GM12878 (cell line): ENCODE measurements around the gene GKAP1. TPM values are rescaled to one million over a fixed set of nuclear protein-coding genes. Genes with fewer than 3 reads are reported as not detected.

Source experiments
- ATF2 ChIP-seq: IDR thresholded peaks from 2 replicates; pipeline ENCODE4 v1.6.1; 2012; ENCODE audit warnings: low read length, inconsistent platforms
- BHLHE40 ChIP-seq, 2 experiments: fragments of 450-650 bp in 1 of 2; IDR thresholded peaks; 2 replicates each; pipeline ENCODE4 v1.6.1; 2011 to 2017; ENCODE audit warnings: low read depth in 2 of 2, borderline replicate concordance in 1 of 2, improper control_type of control experiment in 1 of 2, low read length in 1 of 2, mild to moderate bottlenecking in 1 of 2
- BMI1 ChIP-seq: fragments of 450-650 bp; IDR thresholded peaks from 2 replicates; pipeline ENCODE4 v1.6.1; 2016; ENCODE audit warnings: mild to moderate bottlenecking, moderate library complexity, borderline replicate concordance
- HSF1 ChIP-seq: fragments of 150-350 bp; IDR thresholded peaks from 2 replicates; pipeline ENCODE4 v1.6.1; 2014; ENCODE audit warnings: mild to moderate bottlenecking, low read depth, low read length
- SMAD5 ChIP-seq: IDR thresholded peaks from 2 replicates; pipeline ENCODE4 v1.6.1; 2016; ENCODE audit warnings: antibody characterized with exemption, low read depth
- SRF ChIP-seq, 2 experiments: IDR thresholded peaks; 2 replicates each; pipeline ENCODE4 v1.6.1; 2011; ENCODE audit warnings: low read depth in 2 of 2, low read length in 2 of 2, mild to moderate bottlenecking in 1 of 2, moderate library complexity in 1 of 2
- ZSCAN29 ChIP-seq: fragments of 450-650 bp; IDR thresholded peaks from 2 replicates; pipeline ENCODE4 v1.6.1; 2017; ENCODE audit warnings: mild to moderate bottlenecking, moderate library complexity
- polyA plus RNA-seq, 11 experiments: library from polyadenylated mRNA; depleted of rRNA in 4 of 11; unstranded in 6 of 11; stranded (reverse) in 5 of 11; fragments of >200 nt; fragmentation: Nextera tagmentation in 4 of 11; fragmentation: Illumina TruSeq in 1 of 11; extraction: Ambion mirVana in 4 of 11; extraction: Trizol in 1 of 11; gene quantifications; 1 replicate in 1 of 11; 2 replicates in 10 of 11; pipeline versions ENCODE4 v1.2.1 to v1.2.3, GENCODE V29; 2011 to 2016; ENCODE audit warnings: inconsistent platforms in 2 of 11, missing spikeins in 2 of 11, low read depth in 1 of 11
- total RNA-seq, 4 experiments: library from RNA; depleted of rRNA in 3 of 4; stranded (reverse); fragments of >200 nt in 3 of 4; fragmentation: Illumina TruSeq in 1 of 4; extraction: Trizol in 1 of 4; gene quantifications; 2 replicates each; pipeline versions ENCODE4 v1.2.1 to v1.2.3, GENCODE V29; 2013 to 2021

GKAP1 gene
- total and polyA plus RNA-seq, 10 of the 15 experiments (the other 5 are each of a cell fraction or from before 2014, with no cell fraction given) = 0.92 to 5.1 (median 2.7) TPM

- TF ChIP-seq HSF1 = no peak
- TF ChIP-seq ATF2 = no peak
- TF ChIP-seq SRF (IDR thresholded peaks at IDR 0.05; ENCODE audit: low read depth in 2 of 2, low read length in 2 of 2) = no peak
- TF ChIP-seq ZSCAN29 = no peak
- no peak for TF ChIP-seq SMAD5
- TF ChIP-seq BHLHE40 (IDR thresholded peaks at IDR 0.05; ENCODE audit: borderline replicate concordance in 1 of 2, low read depth in 2 of 2, low read length in 1 of 2) = peak; percentile 72 to 75
- TF ChIP-seq BMI1 = no peak
These were observed 126.1 kb downstream of the GKAP1 start (continued) for GRCh38 chr9:83691492-83691891.

Other genes starting within 250 kb of the GKAP1 start
- 10.6 and 12.0 TPM in 2 replicates for gene IDNK, start 194.6 kb downstream of the GKAP1 start, total RNA-seq (2014; rRNA removed)
- 8.5 and 11.1 TPM in 2 replicates for gene IDNK, start 194.6 kb downstream of the GKAP1 start, total RNA-seq (2014; rRNA removed; fragmentation: Illumina TruSeq; extraction: Trizol)
- 7.0 and 7.7 TPM in 2 replicates for gene IDNK, start 194.6 kb downstream of the GKAP1 start, total RNA-seq (2021)
- 8.9 and 14.2 TPM in 2 replicates for gene IDNK, start 194.6 kb downstream of the GKAP1 start, polyA plus RNA-seq (2011; rRNA removed)
- gene IDNK, start 194.6 kb downstream of the GKAP1 start, polyA plus RNA-seq (2014; fragmentation: Illumina TruSeq; extraction: Trizol) = 10.6 and 15.2 TPM in 2 replicates
- 1 to 10 TPM; 8.7 to 8.9 TPM for gene IDNK, start 194.6 kb downstream of the GKAP1 start, polyA plus RNA-seq (2014; fragmentation: Nextera tagmentation; extraction: Ambion mirVana)
- gene IDNK, start 194.6 kb downstream of the GKAP1 start, polyA plus RNA-seq (2014; rRNA removed) = 11.0 TPM in 2 replicates
- 10 to 100 TPM; 18.3 to 19.1 TPM for gene IDNK, start 194.6 kb downstream of the GKAP1 start, polyA plus RNA-seq (2016; fragmentation: Nextera tagmentation; extraction: Ambion mirVana)
- gene UBQLN1, start 109.8 kb downstream of the GKAP1 start, total RNA-seq (2014; rRNA removed) = 66.3 and 66.5 TPM in 2 replicates
- 44.5 and 47.0 TPM in 2 replicates for gene UBQLN1, start 109.8 kb downstream of the GKAP1 start, total RNA-seq (2014; rRNA removed; fragmentation: Illumina TruSeq; extraction: Trizol)
- gene UBQLN1, start 109.8 kb downstream of the GKAP1 start, total RNA-seq (2021) = 65.4 and 71.6 TPM in 2 replicates
- gene UBQLN1, start 109.8 kb downstream of the GKAP1 start, polyA plus RNA-seq (2011; rRNA removed) = 115 and 118 TPM in 2 replicates
- gene UBQLN1, start 109.8 kb downstream of the GKAP1 start, polyA plus RNA-seq (2014; fragmentation: Illumina TruSeq; extraction: Trizol) = 65.9 and 72.9 TPM in 2 replicates
- 10 to 100 TPM; 12.4 to 15.0 TPM for gene UBQLN1, start 109.8 kb downstream of the GKAP1 start, polyA plus RNA-seq (2014; fragmentation: Nextera tagmentation; extraction: Ambion mirVana)
- 62.0 and 74.7 TPM in 2 replicates for gene UBQLN1, start 109.8 kb downstream of the GKAP1 start, polyA plus RNA-seq (2014; rRNA removed)
- gene UBQLN1, start 109.8 kb downstream of the GKAP1 start, polyA plus RNA-seq (2016; fragmentation: Nextera tagmentation; extraction: Ambion mirVana) = 10 to 100 TPM; 76.2 to 81.2 TPM
- gene KIF27, start 103.7 kb upstream of the GKAP1 start, total RNA-seq (2014; rRNA removed) = 0.96 and 1.3 TPM in 2 replicates
- 2.8 and 3.3 TPM in 2 replicates for gene KIF27, start 103.7 kb upstream of the GKAP1 start, total RNA-seq (2014; rRNA removed; fragmentation: Illumina TruSeq; extraction: Trizol)
- gene KIF27, start 103.7 kb upstream of the GKAP1 start, total RNA-seq (2021) = 1.4 and 2.2 TPM in 2 replicates
- 1.1 and 2.8 TPM in 2 replicates for gene KIF27, start 103.7 kb upstream of the GKAP1 start, polyA plus RNA-seq (2011; rRNA removed)
- gene KIF27, start 103.7 kb upstream of the GKAP1 start, polyA plus RNA-seq (2014; fragmentation: Illumina TruSeq; extraction: Trizol) = 1.6 and 2.0 TPM in 2 replicates
- gene KIF27, start 103.7 kb upstream of the GKAP1 start, polyA plus RNA-seq (2014; fragmentation: Nextera tagmentation; extraction: Ambion mirVana) = under 1 TPM; 0.64 to 0.92 TPM
- 0.72 and 0.96 TPM in 2 replicates for gene KIF27, start 103.7 kb upstream of the GKAP1 start, polyA plus RNA-seq (2014; rRNA removed)
- 1 to 10 TPM; 1.6 to 1.7 TPM for gene KIF27, start 103.7 kb upstream of the GKAP1 start, polyA plus RNA-seq (2016; fragmentation: Nextera tagmentation; extraction: Ambion mirVana)
- 664 and 711 TPM in 2 replicates for gene HNRNPK, start 162.4 kb upstream of the GKAP1 start, total RNA-seq (2014; rRNA removed)
- gene HNRNPK, start 162.4 kb upstream of the GKAP1 start, total RNA-seq (2014; rRNA removed; fragmentation: Illumina TruSeq; extraction: Trizol) = 640 and 686 TPM in 2 replicates
- gene HNRNPK, start 162.4 kb upstream of the GKAP1 start, total RNA-seq (2021) = 605 and 619 TPM in 2 replicates
- gene HNRNPK, start 162.4 kb upstream of the GKAP1 start, polyA plus RNA-seq (2011; rRNA removed) = 695 and 757 TPM in 2 replicates
- gene HNRNPK, start 162.4 kb upstream of the GKAP1 start, polyA plus RNA-seq (2014; fragmentation: Illumina TruSeq; extraction: Trizol) = 970 and 993 TPM in 2 replicates
- 100 to 1,000 TPM; 235 to 307 TPM for gene HNRNPK, start 162.4 kb upstream of the GKAP1 start, polyA plus RNA-seq (2014; fragmentation: Nextera tagmentation; extraction: Ambion mirVana)
- 793 and 882 TPM in 2 replicates for gene HNRNPK, start 162.4 kb upstream of the GKAP1 start, polyA plus RNA-seq (2014; rRNA removed)
- 100 to 1,000 TPM; 558 to 640 TPM for gene HNRNPK, start 162.4 kb upstream of the GKAP1 start, polyA plus RNA-seq (2016; fragmentation: Nextera tagmentation; extraction: Ambion mirVana)
- gene RMI1, start 163.0 kb upstream of the GKAP1 start, total RNA-seq (2014; rRNA removed) = 5.8 and 7.0 TPM in 2 replicates
- gene RMI1, start 163.0 kb upstream of the GKAP1 start, total RNA-seq (2014; rRNA removed; fragmentation: Illumina TruSeq; extraction: Trizol) = 22.5 and 22.9 TPM in 2 replicates
- 18.0 and 19.4 TPM in 2 replicates for gene RMI1, start 163.0 kb upstream of the GKAP1 start, total RNA-seq (2021)
- 3.6 and 4.9 TPM in 2 replicates for gene RMI1, start 163.0 kb upstream of the GKAP1 start, polyA plus RNA-seq (2011; rRNA removed)
- 27.4 and 32.6 TPM in 2 replicates for gene RMI1, start 163.0 kb upstream of the GKAP1 start, polyA plus RNA-seq (2014; fragmentation: Illumina TruSeq; extraction: Trizol)
- gene RMI1, start 163.0 kb upstream of the GKAP1 start, polyA plus RNA-seq (2014; fragmentation: Nextera tagmentation; extraction: Ambion mirVana) = 10 to 100 TPM; 12.0 to 12.8 TPM
- 7.8 and 8.5 TPM in 2 replicates for gene RMI1, start 163.0 kb upstream of the GKAP1 start, polyA plus RNA-seq (2014; rRNA removed)
- gene RMI1, start 163.0 kb upstream of the GKAP1 start, polyA plus RNA-seq (2016; fragmentation: Nextera tagmentation; extraction: Ambion mirVana) = 10 to 100 TPM; 28.4 to 34.1 TPM